Right renal cortex interstitium (tissue), 3 donors: ENCODE measurements around the gene ITIH4. TPM values are rescaled to one million over a fixed set of nuclear protein-coding genes. Genes with fewer than 3 reads are reported as not detected.

Source experiments
- DNase-seq, 3 donors: peaks; one replicate each; pipeline ENCODE4 v3.0.0-alpha.2; 2013; ENCODE audit warnings: low read depth in 3 of 3, low spot score in 2 of 3
- polyA plus RNA-seq, 3 donors: library from polyadenylated mRNA; unstranded; fragments of 120-200 nt; gene quantifications; one replicate each; pipeline ENCODE4 v1.2.1, GENCODE V29; 2013; ENCODE audit not compliant: insufficient read length in 3 of 3

Gene ITIH4
- polyA plus RNA-seq, 3 donors, result 4.3 to 7.0 (median 5.2) TPM

- no peak for DNase-seq
Observed at GRCh38 chr3:52834871-52835501, 4.5 kb upstream of the ITIH4 start, which contains the start of gene MUSTN1. Gene MUSTN1 (minus strand): TSS chr3:52835019. CDS start chr3:52834948, 71 bp downstream.

DNA sequence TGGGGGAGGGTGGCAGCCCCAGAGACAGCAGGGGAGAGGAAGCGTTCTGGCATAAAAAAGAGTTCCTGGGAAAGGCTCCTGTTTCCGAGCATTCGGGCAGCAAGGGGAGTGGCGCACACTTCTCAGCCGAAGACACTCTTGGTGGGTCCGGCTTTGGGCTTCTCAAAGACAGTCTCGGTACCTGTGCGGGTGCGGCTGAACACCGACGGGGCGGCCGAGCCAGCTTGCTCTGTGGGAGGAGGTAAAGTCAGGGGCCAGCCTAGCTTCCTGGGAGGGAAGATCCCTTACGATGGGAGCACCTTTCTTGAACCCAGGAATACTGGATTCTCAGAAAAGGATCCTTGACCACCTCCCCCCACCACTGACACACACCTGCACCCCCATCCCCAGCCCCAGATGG lies 2.7 kb upstream of the ITIH4 start:
- no peak for DNase-seq

- DNase-seq, result no peak
Observed at GRCh38 chr3:52831500-52832301, 1.2 kb upstream of the ITIH4 start.

GRCh38 chr3:52829906-52830463 lies 487 bp downstream of the ITIH4 start:
- no peak for DNase-seq

DNA sequence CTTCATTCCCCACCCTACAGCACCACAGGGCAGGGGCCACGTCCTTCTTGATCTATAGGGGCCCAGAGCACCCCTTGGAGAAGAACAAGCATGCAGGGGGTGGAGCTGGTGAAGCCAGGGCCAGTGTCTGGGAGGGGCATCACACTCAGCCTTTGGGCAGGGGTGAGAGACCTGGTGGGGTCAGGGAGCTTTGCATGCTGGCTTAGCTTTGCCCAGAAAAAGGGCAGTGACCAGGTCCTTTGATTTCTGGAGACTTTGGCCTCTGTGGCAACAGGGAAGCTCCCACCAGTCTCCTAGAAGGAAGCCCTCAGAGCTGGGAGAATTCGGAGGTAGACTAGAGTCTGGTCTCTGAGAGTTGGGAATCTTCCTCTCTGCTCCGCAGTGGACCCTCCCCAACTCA lies 990 bp downstream of the ITIH4 start:
- DNase-seq, result no peak

- no peak for DNase-seq
Observed at GRCh38 chr3:52827866-52828376, 2.6 kb downstream of the ITIH4 start.

DNA sequence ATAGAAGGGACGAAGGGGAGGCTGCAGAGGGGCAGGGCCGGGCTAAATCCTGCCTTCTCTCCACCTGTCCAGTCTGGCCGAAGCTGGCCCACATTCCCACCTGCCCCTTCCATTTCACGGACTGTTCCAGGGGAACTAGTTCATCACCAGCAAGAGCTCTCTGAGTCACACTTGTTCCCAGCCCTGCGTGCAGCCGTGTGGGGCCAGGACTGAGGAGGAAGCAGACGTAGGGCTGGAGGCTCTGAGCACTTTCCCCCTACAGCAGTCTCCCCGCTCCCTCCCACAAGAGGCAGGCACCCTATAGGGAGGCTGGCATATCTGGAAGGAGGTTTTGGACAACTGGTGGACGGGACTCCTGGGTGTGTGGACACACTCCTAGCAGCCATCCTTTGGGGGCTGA lies 3.0 kb downstream of the ITIH4 start:
- DNase-seq, result no peak

- DNase-seq, result no peak
Observed at GRCh38 chr3:52824037-52824436, 6.4 kb downstream of the ITIH4 start.

GRCh38 chr3:52822363-52822762 lies 8.1 kb downstream of the ITIH4 start:
- DNase-seq, result no peak

GRCh38 chr3:52820736-52821135 lies 9.7 kb downstream of the ITIH4 start:
- DNase-seq, result no peak

- DNase-seq, result no peak
Observed at GRCh38 chr3:52819936-52820335, 10.5 kb downstream of the ITIH4 start.

- DNase-seq, result no peak
Observed at GRCh38 chr3:52817860-52818259, 12.6 kb downstream of the ITIH4 start.

- no peak for DNase-seq
Observed at GRCh38 chr3:52817221-52817620, 13.3 kb downstream of the ITIH4 start.

DNA sequence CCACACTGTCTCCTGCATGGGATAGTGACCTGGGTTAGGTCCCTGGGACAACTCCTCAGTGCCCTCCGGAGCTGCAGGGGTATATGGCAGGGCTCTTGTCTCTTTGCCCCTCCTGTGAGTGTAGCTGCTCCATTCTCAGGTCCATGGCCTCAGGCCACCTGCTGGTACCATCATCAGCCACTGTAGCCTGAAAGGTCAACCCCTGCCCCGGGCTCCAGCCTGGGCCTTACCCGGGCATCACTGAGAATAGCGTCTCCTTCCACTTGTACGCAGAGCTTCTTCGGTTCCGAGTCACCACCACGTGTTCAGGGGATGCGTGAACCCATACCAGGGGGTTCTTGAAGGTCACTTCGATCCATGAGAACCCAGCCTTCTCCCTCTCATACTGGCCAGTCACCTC lies 13.8 kb downstream of the ITIH4 start:
- no peak for DNase-seq

GRCh38 chr3:52816199-52816598 lies 14.3 kb downstream of the ITIH4 start:
- DNase-seq, result no peak

GRCh38 chr3:52813810-52814209 lies 16.7 kb downstream of the ITIH4 start:
- no peak for DNase-seq

GRCh38 chr3:52811452-52812011 lies 18.9 kb downstream of the ITIH4 start:
- DNase-seq, result no peak

GRCh38 chr3:52810923-52811322 lies 19.5 kb downstream of the ITIH4 start:
- DNase-seq, result no peak

GRCh38 chr3:52809662-52810377 lies 20.7 kb downstream of the ITIH4 start:
- DNase-seq, result no peak

DNA sequence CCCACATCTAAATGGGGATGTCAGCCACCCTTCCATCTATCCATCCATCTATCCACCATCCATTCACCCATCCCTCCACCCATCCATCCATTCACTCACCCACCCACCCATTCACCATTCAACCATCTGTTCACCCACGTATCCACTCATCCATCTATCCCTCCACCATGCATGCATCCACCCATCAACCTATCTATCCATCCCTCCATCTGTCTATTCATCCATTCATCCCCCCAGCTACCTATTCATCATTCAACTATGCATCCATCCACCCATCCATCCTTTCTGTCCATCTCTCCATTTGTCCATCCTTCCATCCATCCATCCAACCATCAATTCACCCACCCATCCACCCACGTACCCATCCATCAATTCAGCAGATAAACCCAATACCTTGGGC lies 21.3 kb downstream of the ITIH4 start:
- no peak for DNase-seq
